Renal cortical epithelial cell (primary cell): ENCODE data around the gene LRIF1. TPM values are rescaled to one million over a fixed set of nuclear protein-coding genes. Genes with fewer than 3 reads are reported as not detected.

Experiments
- total RNA-seq: library from RNA; depleted of rRNA; stranded (reverse); fragments of >200 nt; gene quantifications from 2 replicates; pipeline ENCODE4 v1.2.3, GENCODE V29; 2014

The LRIF1 gene
- total RNA-seq, 1 donor from 2014 or later = 13.7 TPM

Other genes with a start within 250 kb of the LRIF1 start
- gene CD53, start 90.8 kb downstream of the LRIF1 start, total RNA-seq = not detected in 2 replicates
- 95.6 and 101 TPM in 2 replicates for gene DRAM2, start 176.2 kb upstream of the LRIF1 start, total RNA-seq
- 52.7 and 85.3 TPM in 2 replicates for gene CEPT1, start 176.3 kb upstream of the LRIF1 start, total RNA-seq
- 33.4 and 35.3 TPM in 2 replicates for gene DENND2D, start 236.7 kb upstream of the LRIF1 start, total RNA-seq